ENCODE data around the gene ZNF100.
"Not testable (repeated sequence)": the region's sequence is repeated elsewhere in the genome, so short reads cannot be mapped to it uniquely, and the experiment has no call there.

Gene ZNF100

GRCh38 chr19:21713761-21714160, 53.6 kb downstream of the ZNF100 start:
- TF ChIP-seq, protein P1, sequence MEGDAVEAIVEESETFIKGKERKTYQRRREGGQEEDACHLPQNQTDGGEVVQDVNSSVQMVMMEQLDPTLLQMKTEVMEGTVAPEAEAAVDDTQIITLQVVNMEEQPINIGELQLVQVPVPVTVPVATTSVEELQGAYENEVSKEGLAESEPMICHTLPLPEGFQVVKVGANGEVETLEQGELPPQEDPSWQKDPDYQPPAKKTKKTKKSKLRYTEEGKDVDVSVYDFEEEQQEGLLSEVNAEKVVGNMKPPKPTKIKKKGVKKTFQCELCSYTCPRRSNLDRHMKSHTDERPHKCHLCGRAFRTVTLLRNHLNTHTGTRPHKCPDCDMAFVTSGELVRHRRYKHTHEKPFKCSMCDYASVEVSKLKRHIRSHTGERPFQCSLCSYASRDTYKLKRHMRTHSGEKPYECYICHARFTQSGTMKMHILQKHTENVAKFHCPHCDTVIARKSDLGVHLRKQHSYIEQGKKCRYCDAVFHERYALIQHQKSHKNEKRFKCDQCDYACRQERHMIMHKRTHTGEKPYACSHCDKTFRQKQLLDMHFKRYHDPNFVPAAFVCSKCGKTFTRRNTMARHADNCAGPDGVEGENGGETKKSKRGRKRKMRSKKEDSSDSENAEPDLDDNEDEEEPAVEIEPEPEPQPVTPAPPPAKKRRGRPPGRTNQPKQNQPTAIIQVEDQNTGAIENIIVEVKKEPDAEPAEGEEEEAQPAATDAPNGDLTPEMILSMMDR (IDR thresholded peaks at IDR 0.05; ENCODE audit: insufficient read depth, low read depth, low read length, missing control alignments), result no peak
- no peak overlapping the region for H3K4me3 ChIP-seq (ENCODE audit: low read length)
- no peak for DNase-seq (ENCODE audit: low read depth)

DNA sequence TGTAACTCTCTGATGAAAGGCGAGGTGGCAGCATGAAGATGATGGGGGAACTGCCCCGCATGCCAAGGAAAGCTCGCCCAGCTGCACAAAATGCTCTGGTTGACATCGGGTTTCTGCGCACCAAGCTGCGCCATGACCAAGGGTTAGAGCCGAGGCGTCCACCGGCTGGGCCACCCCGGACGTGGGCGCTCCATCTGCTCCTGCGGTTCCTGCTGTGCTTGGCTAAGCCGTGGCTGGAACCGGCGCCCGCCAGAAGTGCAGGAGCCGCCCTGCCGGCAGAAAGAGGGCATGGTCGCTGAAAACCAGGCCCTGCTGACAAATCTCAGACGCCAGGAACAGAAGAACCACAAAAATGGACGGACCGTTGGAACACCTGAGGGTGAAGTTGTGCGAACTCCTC, 57.9 kb downstream of the ZNF100 start:
- DNase-seq (ENCODE audit: low read depth), result no peak
- no peak overlapping the region for H3K4me3 ChIP-seq (ENCODE audit: low read length)
- TF ChIP-seq, protein P1 (IDR thresholded peaks at IDR 0.05; ENCODE audit: insufficient read depth, low read depth, low read length, missing control alignments), result no peak

DNA sequence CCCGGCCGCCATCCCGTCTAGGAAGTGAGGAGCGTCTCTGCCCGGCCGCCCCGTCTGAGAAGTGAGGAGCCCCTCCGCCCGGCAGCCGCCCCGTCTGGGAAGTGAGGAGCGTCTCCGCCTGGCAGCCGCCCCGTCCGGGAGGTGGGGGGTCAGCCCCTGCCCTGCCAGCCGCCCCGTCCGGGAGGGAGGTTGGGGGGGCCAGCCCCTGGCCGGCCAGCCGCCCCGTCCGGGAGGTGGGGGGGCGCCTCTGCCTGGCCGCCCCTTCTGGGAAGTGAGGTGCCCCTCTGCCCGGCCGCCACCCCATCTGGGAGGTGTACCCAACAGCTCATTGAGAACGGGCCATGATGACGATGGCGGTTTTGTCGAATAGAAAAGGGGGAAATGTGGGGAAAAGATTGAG, 59.5 kb downstream of the ZNF100 start:
- not testable (repeated sequence) for H3K4me3 ChIP-seq (ENCODE audit: low read length); DNase-seq (ENCODE audit: low read depth)

DNA sequence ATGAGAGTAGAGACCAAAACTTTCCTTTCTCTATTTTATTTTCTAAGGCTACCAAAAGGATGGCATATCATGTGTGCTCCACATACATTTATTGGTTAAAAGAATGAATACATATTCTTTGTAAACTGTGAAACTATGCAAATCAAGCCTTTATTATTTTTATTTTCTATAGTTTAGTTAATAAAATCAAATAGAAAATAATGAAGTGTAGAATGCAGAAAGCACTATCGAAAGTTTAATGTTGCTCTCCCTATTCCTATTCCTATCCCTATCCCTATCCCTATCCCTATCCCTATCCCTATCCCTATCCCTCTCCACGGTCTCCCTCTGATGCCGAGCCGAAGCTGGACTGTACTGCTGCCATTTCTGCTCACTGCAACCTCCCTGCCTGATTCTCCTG, 60.3 kb downstream of the ZNF100 start:
- TF ChIP-seq, protein P1 (IDR thresholded peaks at IDR 0.05; ENCODE audit: insufficient read depth, low read depth, low read length, missing control alignments), result no peak
- no peak for DNase-seq (ENCODE audit: low read depth)
- H3K4me3 ChIP-seq (ENCODE audit: low read length), result no peak overlapping the region

DNA sequence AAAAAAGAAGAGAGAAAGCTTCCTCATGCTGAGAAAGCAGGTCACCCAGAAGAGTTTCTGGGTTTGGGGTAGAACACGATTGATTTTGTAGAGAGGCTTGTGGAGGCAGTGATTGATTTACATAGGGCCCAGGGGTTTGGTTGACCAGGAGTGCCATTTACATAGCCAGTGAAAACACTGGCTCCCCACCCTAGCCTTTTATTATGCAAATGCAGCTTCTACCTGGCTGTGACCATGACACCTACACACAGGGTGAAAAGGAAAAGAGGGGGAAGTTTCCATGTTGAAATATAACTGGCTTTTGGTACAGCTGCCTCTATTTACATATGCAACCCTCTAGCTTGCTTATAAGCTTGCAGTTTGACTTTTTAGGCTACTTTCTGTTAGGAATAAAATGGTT, 62.0 kb downstream of the ZNF100 start:
- no peak for DNase-seq (ENCODE audit: low read depth)
- TF ChIP-seq, protein P1 (IDR thresholded peaks at IDR 0.05; ENCODE audit: insufficient read depth, low read depth, low read length, missing control alignments), result no peak
- H3K4me3 ChIP-seq (ENCODE audit: low read length), result no peak overlapping the region

DNA sequence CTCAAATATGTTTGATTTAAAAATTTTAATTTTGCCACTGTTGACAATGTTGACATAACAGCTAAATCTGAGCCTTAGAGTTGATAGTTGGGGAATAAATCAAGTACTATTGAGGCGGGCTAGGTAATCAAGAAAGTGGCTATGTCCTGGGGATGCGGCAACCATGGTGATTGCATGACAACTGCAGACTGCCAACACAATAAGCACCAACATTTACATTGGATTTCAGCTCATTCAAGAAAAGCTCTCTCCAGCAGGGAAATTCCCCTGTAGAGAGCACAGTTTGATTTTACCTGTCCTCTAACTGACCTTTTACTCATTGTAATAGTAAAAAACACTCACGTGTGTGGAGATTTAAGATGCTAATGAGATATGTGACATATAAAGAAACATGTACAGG, 63.1 kb downstream of the ZNF100 start:
- TF ChIP-seq, protein P1 (IDR thresholded peaks at IDR 0.05; ENCODE audit: insufficient read depth, low read depth, low read length, missing control alignments), result no peak
- no peak for DNase-seq (ENCODE audit: low read depth)
- no peak overlapping the region for H3K4me3 ChIP-seq (ENCODE audit: low read length)

- no peak overlapping the region for H3K4me3 ChIP-seq (ENCODE audit: low read length)
- no peak for DNase-seq (ENCODE audit: low read depth)
- TF ChIP-seq, protein P1 (IDR thresholded peaks at IDR 0.05; ENCODE audit: insufficient read depth, low read depth, low read length, missing control alignments), result no peak
Observed at GRCh38 chr19:21699197-21699596, 68.2 kb downstream of the ZNF100 start.

DNA sequence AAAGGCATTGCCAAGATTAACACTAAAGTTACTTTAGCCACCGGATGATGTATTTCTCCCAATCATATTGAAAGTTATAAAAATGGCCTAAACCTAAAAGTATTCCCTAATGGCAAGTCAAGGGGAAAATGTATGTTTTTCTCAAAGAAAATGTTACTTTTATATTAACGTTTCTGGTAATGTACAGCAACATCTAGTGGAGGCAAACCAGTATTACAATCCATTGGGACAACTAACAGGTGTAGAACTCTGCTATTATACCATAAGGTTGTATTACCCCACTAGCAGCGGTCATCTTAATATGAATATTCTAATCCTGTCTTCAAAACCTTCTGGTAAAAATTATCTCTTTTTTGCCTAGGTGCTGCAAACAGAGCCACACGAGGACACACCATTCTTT, 69.2 kb downstream of the ZNF100 start:
- TF ChIP-seq, protein P1 (IDR thresholded peaks at IDR 0.05; ENCODE audit: insufficient read depth, low read depth, low read length, missing control alignments), result peak; percentile 25
- peak; percentile 23 for DNase-seq (ENCODE audit: low read depth)
- no peak overlapping the region for H3K4me3 ChIP-seq (ENCODE audit: low read length)
